Panc1 (cell line): ENCODE measurements around the gene CENPP.

Experiments used
- CTCF ChIP-seq: fragments of 450-650 bp; IDR thresholded peaks from 2 replicates; pipeline ENCODE4 v1.5.1; 2017; ENCODE audit warnings: mild to moderate bottlenecking
- POLR2AphosphoS5 ChIP-seq: IDR thresholded peaks from 2 replicates; pipeline ENCODE4 v1.6.1; 2012; ENCODE audit warnings: mild to moderate bottlenecking, low read depth, low read length, moderate library complexity
- REST ChIP-seq, 2 experiments: IDR thresholded peaks; 2 replicates each; pipeline ENCODE4 v1.6.1; 2011 to 2012; ENCODE audit warnings: low read depth in 2 of 2, control low read depth in 1 of 2, low read length in 1 of 2, mild to moderate bottlenecking in 1 of 2, moderate library complexity in 1 of 2; ENCODE audit not compliant: insufficient read depth in 1 of 2
- SIN3A ChIP-seq: IDR thresholded peaks from 2 replicates; pipeline ENCODE4 v1.6.1; 2012; ENCODE audit warnings: low read depth, mild to moderate bottlenecking, low read length, moderate library complexity, borderline replicate concordance; ENCODE audit not compliant: insufficient read depth
- TCF7L2 ChIP-seq: IDR thresholded peaks from 2 replicates; pipeline ENCODE4 v1.6.1; 2011; ENCODE audit warnings: mild to moderate bottlenecking, low read depth, low read length, inconsistent platforms

- TF ChIP-seq CTCF (no peak), REST (IDR thresholded peaks at IDR 0.05; ENCODE audit: insufficient read depth in 1 of 2, low read depth in 2 of 2, low read length in 1 of 2) (no peak), POLR2AphosphoS5 (no peak), SIN3A (no peak), TCF7L2 (no peak)
Observed at GRCh38 chr9:92602413-92602812, 276.7 kb downstream of the CENPP start.
